NCI-H1105 treated with DMSO at 0.1 percent for 48 hours (cell line): Measurements from ENCODE around the gene RDH13.
"Not testable (repeated sequence)": the region's sequence is repeated elsewhere in the genome, so short reads cannot be mapped to it uniquely, and the experiment has no call there.

ENCODE experiments used
- DNase-seq: peaks from one replicate; lab custom pipeline; 2025; lab: John Stamatoyannopoulos, UW

The RDH13 gene, protein sequence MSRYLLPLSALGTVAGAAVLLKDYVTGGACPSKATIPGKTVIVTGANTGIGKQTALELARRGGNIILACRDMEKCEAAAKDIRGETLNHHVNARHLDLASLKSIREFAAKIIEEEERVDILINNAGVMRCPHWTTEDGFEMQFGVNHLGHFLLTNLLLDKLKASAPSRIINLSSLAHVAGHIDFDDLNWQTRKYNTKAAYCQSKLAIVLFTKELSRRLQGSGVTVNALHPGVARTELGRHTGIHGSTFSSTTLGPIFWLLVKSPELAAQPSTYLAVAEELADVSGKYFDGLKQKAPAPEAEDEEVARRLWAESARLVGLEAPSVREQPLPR

DNA sequence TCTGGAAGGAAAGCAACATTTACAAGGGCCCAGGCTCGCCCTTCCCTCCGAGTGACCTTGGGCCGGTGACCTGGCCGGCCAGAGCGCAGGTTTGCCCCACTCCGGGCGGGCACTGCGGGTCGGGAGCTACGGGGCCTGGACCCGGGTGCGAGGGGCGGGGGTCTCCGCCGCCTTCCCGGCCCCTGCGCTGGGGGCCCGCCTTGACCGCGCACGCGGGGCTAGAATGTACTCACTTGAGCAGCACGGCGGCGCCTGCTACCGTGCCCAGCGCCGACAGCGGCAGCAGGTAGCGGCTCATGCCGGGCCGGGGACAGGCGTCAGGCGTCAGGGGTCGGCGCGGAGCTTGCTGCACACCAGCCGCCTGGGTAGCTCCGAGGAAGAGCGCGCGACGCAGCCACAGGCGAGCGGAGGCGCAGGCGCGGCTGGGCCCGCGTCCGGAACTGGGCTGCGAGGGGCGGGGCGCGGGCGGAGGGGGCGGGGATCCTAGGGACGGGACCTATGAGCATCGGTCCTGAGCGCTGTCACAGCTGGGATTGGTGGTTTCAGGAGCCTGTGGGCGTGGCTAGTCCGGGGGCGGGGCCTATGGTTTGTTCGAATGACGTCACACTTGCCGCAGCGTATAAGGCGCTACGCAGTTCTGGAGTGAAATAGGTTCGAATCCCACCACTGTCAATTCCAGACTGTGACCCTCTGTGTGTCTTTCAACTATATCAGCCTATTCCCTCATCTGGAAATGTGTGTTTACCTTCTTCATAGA lies at the start of gene RDH13:
TSS of gene RDH13 (minus strand) at position 414 of the 757 bp plus-strand sequence. CDS start at position 298, 116 bp downstream.
- DNase-seq = peak; percentile 95

- DNase-seq = no peak
Measured at GRCh38 chr19:55112246-55112776, 49.4 kb upstream of the RDH13 start.

GRCh38 chr19:55111238-55111831 lies 48.4 kb upstream of the RDH13 start:
- no peak for DNase-seq

GRCh38 chr19:55109527-55110291 lies 46.8 kb upstream of the RDH13 start:
- DNase-seq = no peak

GRCh38 chr19:55107252-55107651 lies 44.3 kb upstream of the RDH13 start:
- DNase-seq = not testable (repeated sequence)

- DNase-seq = no peak
Measured at GRCh38 chr19:55106591-55106990, 43.6 kb upstream of the RDH13 start.

DNA sequence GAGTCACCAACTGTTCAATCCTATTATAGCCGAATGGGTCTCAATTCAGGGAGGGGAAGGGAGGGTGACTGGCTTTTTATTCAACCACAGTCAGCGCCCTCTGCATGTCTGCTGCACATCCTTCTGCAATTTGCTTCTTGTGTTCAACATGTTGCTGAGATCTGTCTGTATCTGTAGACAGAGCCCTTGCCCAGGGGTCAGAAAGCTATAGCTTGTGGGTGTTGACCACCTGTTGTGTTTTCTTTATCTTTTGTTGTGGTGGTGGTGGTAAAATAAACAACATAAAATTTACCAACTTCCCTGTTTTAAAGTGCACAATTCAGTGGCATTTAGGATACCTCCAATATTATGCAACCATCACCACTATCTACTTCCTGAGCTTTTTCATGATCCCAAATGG lies 42.3 kb upstream of the RDH13 start:
- no peak for DNase-seq

- DNase-seq = no peak
Measured at GRCh38 chr19:55103190-55103589, 40.2 kb upstream of the RDH13 start.

DNA sequence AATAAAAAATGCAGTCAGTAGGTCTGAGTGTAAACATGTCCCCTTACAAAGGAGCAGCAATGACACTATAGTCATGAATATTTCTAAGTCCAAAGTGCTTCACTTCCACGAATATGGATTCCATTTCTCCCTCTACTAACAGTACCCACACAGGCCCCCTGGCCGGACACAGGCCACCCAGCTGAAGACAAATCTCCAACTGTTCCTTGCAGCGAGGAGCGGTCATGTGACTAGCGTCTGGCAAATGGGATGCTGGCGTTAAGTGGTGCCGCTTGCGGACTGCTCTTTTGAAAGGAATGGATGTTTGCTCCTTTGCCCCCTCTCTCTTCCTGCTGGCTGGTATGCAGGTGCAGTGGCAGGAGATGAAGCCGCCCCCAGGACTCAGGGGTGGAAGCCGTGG lies 38.3 kb upstream of the RDH13 start:
- DNase-seq = no peak

DNA sequence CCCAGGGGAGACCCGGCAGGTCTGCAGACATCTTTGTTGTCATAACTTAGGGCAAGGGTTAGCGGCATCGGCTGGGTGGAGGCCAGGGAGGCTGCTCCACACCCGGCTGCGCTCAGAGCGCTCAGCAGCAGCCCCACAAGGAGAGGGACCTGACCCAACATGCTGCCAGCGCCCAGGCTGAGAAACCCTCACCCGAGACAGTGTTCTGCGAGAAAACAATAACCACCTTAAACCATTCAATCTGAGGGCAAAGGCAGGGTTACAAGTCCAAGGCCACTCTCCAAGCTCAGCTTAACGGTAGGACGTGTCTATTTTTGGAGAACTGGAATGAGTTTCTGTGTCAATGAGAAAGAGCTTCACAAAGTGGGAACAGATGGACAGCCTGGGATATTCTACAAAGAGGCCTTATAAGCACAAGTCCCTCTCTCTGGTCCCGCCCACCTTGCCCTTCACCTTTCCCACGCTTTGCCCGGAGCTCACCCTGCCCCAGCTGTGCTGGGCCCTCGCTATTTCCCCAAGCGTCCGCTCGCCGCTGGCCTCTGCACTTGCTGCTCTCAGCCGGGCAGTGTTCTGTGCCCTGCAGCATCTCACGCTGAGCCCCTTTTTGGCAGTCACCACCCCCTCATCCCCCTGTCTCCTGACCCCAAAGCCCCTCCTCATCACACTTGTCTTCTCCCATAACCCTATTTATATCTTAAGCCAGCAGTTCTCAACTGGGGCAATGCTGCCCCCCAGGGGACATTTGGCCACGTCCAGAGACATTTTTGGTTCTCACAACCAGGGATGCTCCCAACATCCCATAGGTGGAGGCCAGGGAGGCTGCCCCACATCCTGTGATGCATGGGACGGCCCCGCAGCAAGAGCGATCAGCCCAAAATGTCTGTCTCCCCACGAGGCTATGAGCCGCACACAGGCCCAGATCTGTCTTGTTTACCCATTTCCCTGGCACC lies 36.9 kb upstream of the RDH13 start:
- DNase-seq = no peak

GRCh38 chr19:55098716-55099556 lies 36.0 kb upstream of the RDH13 start:
- no peak for DNase-seq

DNA sequence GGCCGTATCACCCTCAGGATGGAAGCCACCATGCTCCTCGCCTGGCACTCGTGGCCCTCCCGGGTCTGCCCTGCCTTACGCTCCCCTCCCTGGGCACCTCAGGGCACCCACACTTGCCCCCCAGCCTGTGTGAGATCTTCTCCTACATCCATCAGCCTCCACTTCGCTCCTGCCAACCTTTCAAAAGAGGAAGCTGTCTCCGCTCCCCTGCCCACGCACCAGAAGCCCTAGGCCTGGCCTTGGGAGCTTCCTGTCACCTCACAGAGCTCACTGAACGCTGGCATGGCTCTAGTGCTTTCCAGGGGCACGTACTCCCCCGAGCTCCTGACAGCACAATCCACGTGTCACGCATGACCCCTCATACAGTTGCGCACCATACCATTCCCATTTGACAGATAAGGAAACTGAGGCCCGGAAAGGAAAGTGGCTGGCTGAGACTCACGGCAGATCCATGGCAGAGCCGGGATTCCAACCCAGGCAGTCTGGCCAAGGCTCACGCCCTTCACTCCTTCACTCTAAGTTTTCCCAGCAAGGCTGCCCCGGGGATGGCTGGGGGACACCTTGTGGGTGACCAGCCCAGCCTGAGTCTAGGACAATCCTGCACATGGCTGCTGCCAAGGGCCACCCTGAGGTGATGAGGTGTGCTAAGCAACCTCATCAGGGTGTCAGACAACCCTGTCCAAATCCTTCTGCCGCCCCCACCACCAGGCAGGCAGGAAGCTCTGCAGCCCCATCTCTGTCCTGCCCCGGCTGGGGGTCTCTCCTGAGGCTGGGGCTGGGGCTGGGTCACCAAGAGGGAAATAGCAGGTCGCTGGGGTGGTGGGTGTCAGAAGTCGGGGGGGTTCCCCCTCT lies 35.1 kb upstream of the RDH13 start:
- no peak for DNase-seq

DNA sequence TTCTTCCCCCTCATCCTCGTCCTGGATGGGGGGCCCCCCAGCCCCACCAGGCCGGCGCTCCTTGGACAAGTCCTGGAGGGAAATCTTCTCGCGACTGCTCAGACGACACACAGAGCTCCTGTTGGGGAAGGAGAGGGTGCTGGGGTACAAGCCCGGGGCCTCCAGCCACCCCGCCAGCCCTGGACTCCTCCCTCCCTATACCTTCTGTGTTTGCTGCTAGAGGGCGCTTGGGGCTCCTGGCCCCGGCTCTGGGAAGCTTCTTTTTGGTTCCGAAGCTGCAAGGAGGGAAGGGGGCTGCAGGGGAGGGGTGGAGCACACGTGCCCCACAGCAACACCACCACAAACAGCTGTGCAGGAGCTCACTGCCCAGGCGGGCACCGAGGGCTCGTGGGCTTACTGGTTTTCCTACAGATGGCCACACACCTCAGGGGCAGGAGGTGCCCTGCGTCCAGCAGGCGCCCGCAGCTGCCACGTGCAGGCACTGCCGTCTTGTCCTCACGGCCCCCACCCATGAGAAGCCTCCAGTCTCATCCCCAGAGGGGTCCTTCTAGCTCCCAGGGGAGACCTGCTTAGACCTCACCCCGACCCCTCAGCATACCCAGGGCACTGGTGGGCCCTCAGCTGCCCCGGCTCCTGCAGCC lies 33.2 kb upstream of the RDH13 start:
- DNase-seq = no peak

DNA sequence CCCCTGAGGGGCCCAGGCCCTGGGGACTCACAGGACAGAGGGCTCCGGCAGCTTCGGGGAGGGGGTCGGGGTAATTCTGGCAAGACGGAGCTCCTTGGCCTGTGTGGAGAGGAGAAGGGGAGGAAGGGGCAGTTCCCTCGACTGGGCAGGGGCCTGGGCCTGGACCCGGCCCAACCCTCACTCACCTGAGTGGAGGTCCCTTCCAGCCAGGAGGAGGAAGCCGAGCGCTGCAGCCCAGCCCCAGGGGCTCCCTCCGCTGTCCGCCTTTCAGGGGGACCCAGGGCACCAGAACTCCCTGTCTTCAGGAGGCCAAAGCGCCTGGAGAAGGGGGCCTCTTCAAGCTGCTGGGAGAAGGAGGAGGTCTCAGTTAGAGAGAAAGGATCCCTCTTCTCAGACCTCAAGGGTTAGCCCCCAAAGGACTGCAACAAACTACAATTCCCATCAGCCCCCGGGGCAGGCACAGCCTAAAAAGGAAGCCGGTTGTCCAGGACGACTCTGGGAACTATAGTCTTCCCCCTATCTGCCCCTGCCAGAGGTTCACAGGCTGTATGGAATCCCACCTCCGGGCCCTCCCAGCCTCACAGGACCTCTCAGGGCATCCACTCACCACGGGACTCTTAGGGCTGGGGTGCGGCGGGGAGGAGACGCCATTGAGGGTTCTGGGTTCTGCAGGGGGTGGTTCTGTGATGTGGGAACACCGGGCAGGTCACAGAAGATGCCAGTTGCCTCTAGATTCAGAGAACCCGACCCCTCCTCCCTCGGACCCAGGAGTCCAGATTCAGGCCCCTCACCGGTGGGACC lies 32.5 kb upstream of the RDH13 start:
- no peak for DNase-seq

- DNase-seq = no peak
Measured at GRCh38 chr19:55094456-55095259, 31.7 kb upstream of the RDH13 start.

DNA sequence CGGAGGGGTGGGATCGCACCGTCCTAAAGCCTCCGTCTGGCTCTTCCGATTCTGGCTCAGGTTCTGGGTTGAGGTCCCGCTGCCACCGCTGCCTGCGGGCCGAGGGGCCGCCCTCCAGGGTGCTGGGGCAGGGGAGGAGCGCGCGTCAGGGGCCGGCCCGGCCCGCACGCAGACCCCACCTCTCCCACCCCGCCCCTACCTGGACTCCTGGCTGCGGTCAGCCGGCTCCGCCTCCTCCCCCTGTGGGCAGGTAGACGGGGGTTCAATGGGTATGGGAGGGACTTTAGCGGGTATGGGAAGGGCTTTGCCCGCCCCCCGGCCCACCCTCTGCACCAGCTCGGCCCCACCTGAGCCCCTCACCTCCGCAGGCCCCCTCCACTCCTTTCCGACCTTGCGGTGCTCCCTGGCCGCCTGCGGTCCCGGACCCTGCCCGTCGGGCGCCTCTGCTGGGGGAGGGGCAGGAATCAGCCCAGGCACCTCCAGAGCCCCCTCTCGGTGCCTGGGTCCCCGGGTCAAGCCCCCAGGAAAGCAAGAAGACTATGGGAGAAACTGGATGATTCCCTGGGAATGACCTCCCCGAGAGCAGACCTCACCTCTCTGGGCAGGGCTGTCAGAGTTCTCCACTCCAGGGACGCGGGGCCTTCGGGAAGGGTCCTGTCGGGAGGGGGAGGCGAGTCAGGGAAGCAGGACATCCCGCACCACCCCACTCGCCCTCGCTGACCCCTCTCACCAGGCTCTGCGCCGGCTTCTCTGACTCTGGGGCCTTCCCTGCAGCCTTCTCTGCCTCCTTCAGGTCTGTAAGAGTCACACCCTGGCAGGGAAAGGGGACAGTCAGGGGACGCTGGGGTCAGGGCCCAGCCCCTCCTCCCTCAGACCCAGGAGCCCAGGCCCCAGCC lies 29.7 kb upstream of the RDH13 start:
- no peak for DNase-seq
